ENCODE measurements around the gene WHRN.

WHRN gene

DNA sequence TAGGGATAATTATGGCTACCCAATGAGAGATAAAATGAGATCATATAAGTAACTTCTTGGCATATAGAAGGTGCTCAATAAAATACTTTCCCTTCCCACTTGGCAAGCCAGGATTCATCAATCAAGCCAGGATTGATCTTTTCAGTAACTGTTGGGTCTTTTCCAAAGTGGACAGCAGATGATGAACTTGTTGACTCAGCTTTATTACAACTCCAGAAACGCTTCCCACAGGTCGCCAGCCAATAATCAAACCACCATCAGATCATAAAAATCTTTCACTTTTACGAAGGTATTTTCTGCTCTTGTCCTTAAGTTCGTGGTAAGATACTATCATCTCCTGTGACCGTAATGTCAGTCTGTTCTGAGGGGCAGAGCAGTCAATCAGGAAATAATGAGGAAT, 39.8 kb upstream of the WHRN start:
- TF ChIP-seq, protein P1, sequence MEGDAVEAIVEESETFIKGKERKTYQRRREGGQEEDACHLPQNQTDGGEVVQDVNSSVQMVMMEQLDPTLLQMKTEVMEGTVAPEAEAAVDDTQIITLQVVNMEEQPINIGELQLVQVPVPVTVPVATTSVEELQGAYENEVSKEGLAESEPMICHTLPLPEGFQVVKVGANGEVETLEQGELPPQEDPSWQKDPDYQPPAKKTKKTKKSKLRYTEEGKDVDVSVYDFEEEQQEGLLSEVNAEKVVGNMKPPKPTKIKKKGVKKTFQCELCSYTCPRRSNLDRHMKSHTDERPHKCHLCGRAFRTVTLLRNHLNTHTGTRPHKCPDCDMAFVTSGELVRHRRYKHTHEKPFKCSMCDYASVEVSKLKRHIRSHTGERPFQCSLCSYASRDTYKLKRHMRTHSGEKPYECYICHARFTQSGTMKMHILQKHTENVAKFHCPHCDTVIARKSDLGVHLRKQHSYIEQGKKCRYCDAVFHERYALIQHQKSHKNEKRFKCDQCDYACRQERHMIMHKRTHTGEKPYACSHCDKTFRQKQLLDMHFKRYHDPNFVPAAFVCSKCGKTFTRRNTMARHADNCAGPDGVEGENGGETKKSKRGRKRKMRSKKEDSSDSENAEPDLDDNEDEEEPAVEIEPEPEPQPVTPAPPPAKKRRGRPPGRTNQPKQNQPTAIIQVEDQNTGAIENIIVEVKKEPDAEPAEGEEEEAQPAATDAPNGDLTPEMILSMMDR (IDR thresholded peaks at IDR 0.05; ENCODE audit: extremely low read depth, missing control alignments): no peak

DNA sequence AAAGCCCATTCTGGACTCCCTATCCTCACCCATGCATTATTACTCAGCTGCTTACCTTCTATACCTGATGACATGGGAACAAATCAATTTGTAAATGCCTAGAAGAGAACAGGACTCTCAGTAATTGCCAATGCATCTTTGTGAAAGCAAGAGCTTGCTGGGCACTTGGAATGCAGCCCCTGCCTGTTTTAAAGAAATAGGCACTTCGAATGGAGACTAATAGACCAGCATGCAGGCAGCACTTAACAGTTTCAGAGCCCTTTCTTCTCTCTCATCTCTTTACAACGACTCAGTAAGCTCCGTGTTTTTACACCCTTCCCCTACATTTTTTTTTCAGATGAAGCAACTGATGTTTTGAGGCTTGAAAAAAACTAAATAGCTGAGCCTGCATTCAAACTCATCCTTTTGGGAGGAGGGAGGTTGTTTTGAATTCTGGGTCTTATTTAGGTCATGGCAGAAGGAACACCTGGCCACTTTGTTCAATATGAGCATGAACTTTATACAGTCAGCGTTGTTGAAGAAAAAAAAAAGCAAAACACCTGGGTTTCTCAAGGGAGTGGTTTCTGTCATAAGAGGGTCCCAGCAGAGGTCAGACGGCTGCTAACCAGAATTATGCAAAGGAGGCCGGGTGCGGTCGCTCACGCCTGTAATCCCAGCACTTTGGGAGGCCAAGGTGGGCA, 34.6 kb upstream of the WHRN start:
- TF ChIP-seq, protein P1 (IDR thresholded peaks at IDR 0.05; ENCODE audit: extremely low read depth, missing control alignments): no peak
- DNase-seq (ENCODE audit: low spot score): no peak

More for the DNA sequence above, 39.8 kb upstream of the WHRN start:
- no peak for DNase-seq (ENCODE audit: low spot score)

DNA sequence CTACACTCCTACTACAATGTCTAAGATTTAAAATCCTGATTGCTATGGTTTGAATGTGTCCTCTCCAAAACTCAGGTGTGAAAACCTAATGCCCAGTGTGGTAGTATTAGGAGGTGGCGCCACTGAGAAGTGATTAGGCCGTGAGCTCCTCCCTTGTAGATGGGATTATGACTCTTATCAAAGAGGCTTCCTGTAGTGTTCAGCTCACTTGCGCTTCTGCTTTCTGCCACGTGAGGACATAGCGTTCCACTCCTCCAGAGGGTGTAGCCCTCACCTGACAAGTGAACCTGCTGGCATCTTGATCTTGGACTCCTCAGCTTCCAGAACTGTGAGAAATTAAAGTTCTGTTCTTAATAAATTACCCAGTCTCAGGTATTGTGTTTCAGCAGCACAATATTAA, 33.0 kb upstream of the WHRN start:
- TF ChIP-seq, protein P1 (IDR thresholded peaks at IDR 0.05; ENCODE audit: extremely low read depth, missing control alignments): no peak
- no peak for DNase-seq (ENCODE audit: low spot score)

DNA sequence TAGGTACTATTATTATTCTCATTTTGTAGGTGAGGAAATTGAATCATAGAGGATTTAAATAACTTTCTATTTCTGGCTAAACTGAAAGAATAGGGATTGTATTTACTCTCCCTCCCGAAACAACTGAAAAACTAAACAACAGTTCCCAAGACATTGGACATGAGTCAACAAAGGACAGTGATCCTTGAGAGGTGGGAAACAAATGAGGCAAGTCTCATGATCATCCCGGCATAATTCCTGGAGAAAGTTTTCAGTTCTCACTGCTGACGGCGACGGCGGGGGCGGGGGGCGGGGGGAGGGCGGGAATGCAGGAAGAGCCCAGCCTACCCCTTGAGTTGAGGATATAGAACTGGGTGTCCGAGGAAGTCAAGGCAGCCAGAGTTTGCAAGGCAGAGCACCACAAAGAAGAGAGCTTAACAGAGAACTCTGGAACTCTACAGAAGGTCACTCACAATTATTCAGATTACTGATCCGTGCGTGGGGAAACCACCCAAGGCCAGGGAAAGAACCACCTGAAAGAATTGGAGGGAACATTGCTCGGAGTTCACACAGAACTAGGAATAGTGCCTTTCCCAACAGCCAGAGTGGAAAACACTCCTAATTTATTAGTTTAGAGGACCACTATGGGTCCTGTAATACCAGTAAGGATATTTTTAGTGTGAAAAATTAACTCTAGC, 27.4 kb upstream of the WHRN start:
- no peak for DNase-seq (ENCODE audit: low spot score)

DNA sequence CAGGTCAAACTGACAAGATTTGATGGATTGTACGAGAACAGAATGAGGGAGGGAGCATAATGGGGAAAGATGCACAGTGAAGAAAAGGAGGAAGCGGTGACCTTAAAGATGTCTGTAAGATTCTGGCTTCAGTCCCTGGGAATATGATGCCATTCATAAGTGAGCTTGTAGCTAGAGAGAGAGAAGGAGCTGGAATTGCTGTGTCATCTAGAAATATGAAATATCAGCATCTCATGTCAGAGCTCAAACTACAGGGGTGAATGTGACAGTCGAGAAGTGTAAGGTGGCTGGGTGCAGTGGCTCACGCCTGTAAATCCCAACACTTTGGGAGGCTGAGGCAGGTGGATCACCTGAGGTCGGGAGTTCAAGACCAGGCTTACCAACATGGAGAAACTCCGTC, 24.0 kb upstream of the WHRN start:
- TF ChIP-seq, protein P1 (IDR thresholded peaks at IDR 0.05; ENCODE audit: extremely low read depth, missing control alignments): no peak
- no peak for DNase-seq (ENCODE audit: low spot score)

More for the DNA sequence above, 27.4 kb upstream of the WHRN start:
- TF ChIP-seq, protein P1 (IDR thresholded peaks at IDR 0.05; ENCODE audit: extremely low read depth, missing control alignments): no peak

DNA sequence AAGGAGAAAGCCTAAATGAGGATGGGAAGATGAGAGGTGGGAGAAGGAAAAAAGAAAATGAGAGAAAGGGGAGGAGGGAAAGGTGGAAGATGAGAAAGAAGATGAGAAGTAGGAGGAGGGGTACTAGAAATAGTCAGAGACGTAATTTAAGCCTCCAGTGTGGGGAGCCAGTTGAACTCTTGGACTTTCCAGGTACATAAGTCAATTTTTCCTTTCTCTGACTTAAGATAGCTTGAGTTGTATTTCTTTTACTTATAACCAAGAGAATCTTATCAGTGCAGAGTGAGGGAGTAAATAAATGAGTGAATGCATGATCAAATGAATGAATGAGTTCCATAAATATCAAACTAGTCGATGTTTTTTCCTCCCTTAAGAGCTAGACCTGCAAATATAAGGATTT, 21.5 kb upstream of the WHRN start:
- TF ChIP-seq, protein P1 (IDR thresholded peaks at IDR 0.05; ENCODE audit: extremely low read depth, missing control alignments): no peak
- DNase-seq (ENCODE audit: low spot score): no peak

DNA sequence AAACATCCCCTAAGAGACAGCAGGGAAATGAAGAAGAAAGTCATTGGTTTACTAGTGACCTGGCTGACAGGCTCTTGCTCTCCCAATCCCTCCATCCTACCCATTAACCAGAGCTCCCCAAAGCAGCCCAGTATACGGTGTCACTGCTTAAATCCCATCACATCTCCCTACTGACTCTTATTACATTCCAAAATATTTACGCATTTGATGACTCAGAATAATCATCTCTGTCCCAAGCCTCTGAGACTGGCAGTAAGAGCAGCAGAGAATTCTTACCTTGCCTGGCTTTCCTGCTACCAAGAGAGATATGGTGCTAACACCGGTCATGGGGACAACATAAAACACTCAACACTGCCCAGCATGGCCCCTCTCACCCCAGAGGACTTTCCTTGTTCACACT, 20.2 kb upstream of the WHRN start:
- no peak for DNase-seq (ENCODE audit: low spot score)
- TF ChIP-seq, protein P1 (IDR thresholded peaks at IDR 0.05; ENCODE audit: extremely low read depth, missing control alignments): no peak
